GM18511 (cell line): ENCODE results near the gene NDUFS8.

ENCODE experiments used
- ATAC-seq: cut with Tn5 transposase; IDR thresholded peaks from one replicate; pipeline ENCODE4 v1.9.1; 2021; ENCODE audit warnings: mild to moderate bottlenecking, moderate library complexity; ENCODE audit not compliant: unreplicated experiment

NDUFS8 gene

GRCh38 chr11:68014947-68015447 is 15.5 kb upstream of the NDUFS8 start:
- ATAC-seq, result no peak

- no peak for ATAC-seq
These were observed 15.0 kb upstream of the NDUFS8 start for GRCh38 chr11:68015467-68015866.

GRCh38 chr11:68016161-68016903 is 14.1 kb upstream of the NDUFS8 start:
- no peak for ATAC-seq

GRCh38 chr11:68016904-68017817 is 13.3 kb upstream of the NDUFS8 start:
- ATAC-seq, result no peak

- ATAC-seq, result no peak
These were observed 12.3 kb upstream of the NDUFS8 start for GRCh38 chr11:68017980-68018729.

- no peak for ATAC-seq
These were observed 11.7 kb upstream of the NDUFS8 start for GRCh38 chr11:68018730-68019190.

- no peak for ATAC-seq
These were observed 11.0 kb upstream of the NDUFS8 start for GRCh38 chr11:68019486-68019885.

- ATAC-seq, result no peak
These were observed 9.9 kb upstream of the NDUFS8 start for GRCh38 chr11:68020575-68020974.

GRCh38 chr11:68021167-68021787 is 9.2 kb upstream of the NDUFS8 start:
- no peak for ATAC-seq

- no peak for ATAC-seq
These were observed 8.0 kb upstream of the NDUFS8 start for GRCh38 chr11:68022531-68022930.

GRCh38 chr11:68024508-68024907 is 6.0 kb upstream of the NDUFS8 start:
- no peak for ATAC-seq

GRCh38 chr11:68025047-68025446 is 5.4 kb upstream of the NDUFS8 start:
- no peak for ATAC-seq

GRCh38 chr11:68026391-68027105 is 3.9 kb upstream of the NDUFS8 start:
- no peak for ATAC-seq

GRCh38 chr11:68027667-68028066 is 2.8 kb upstream of the NDUFS8 start:
- no peak for ATAC-seq

- no peak for ATAC-seq
These were observed 1.5 kb upstream of the NDUFS8 start for GRCh38 chr11:68028802-68029545.

GRCh38 chr11:68031144-68031464 is 623 bp downstream of the NDUFS8 start:
- no peak for ATAC-seq

GRCh38 chr11:68032003-68032402 is 1.5 kb downstream of the NDUFS8 start:
- no peak for ATAC-seq

- no peak for ATAC-seq
These were observed 2.7 kb downstream of the NDUFS8 start for GRCh38 chr11:68032997-68033707.

- ATAC-seq, result no peak
These were observed 3.2 kb downstream of the NDUFS8 start for GRCh38 chr11:68033708-68034045.
